WTC11 (cell line): ENCODE results near the gene ZNF526. TPM values are rescaled to one million over a fixed set of nuclear protein-coding genes. Genes with fewer than 3 reads are reported as not detected.

Source experiments
- CDX4 ChIP-seq: fragments of 250-450 bp; sonication (Bioruptor Pico); IDR thresholded peaks from 2 replicates; pipeline ENCODE4 v1.9.0; 2021; ENCODE audit warnings: moderate library complexity, mild to moderate bottlenecking, inconsistent platforms, borderline replicate concordance
- ELF4 ChIP-seq: sonication (generic); formaldehyde crosslinking; IDR thresholded peaks from 2 replicates; pipeline ENCODE4 v1.8.1; 2022; ENCODE audit warnings: low read depth, mild to moderate bottlenecking, moderate library complexity, missing genetic modification reagents
- ERG ChIP-seq: fragments of 250-450 bp; sonication (Bioruptor Pico); IDR thresholded peaks from 2 replicates; pipeline ENCODE4 v1.8.0; 2021; ENCODE audit warnings: mild to moderate bottlenecking
- FOXJ3 ChIP-seq: sonication (generic); formaldehyde crosslinking; IDR thresholded peaks from 2 replicates; pipeline ENCODE4 v1.9.0; 2021; ENCODE audit warnings: missing genetic modification reagents, mild to moderate bottlenecking, borderline replicate concordance
- FOXK1 ChIP-seq: sonication (generic); formaldehyde crosslinking; IDR thresholded peaks from 2 replicates; pipeline ENCODE4 v1.8.0; 2022; ENCODE audit warnings: mild to moderate bottlenecking, moderate library complexity, missing genetic modification reagents
- GRHL2 ChIP-seq: fragments of 250-450 bp; sonication (Bioruptor Pico); IDR thresholded peaks from 2 replicates; pipeline ENCODE4 v1.8.0; 2022; ENCODE audit warnings: mild to moderate bottlenecking, moderate library complexity; ENCODE audit not compliant: insufficient replicate concordance, severe bottlenecking
- IRF1 ChIP-seq: sonication (generic); formaldehyde crosslinking; IDR thresholded peaks from 2 replicates; pipeline ENCODE4 v1.8.0; 2023; ENCODE audit warnings: missing genetic modification reagents
- JUN ChIP-seq: sonication (generic); formaldehyde crosslinking; IDR thresholded peaks from 2 replicates; pipeline ENCODE4 v1.8.0; 2023; ENCODE audit warnings: mild to moderate bottlenecking, missing genetic modification reagents
- PREB ChIP-seq: sonication (generic); formaldehyde crosslinking; IDR thresholded peaks from 2 replicates; pipeline ENCODE4 v1.8.1; 2022; ENCODE audit warnings: mild to moderate bottlenecking, missing genetic modification reagents, moderate library complexity, borderline replicate concordance
- RORB ChIP-seq: fragments of 250-450 bp; sonication (Bioruptor Pico); IDR thresholded peaks from 2 replicates; pipeline ENCODE4 v1.9.0; 2021; ENCODE audit warnings: mild to moderate bottlenecking
- STAT6 ChIP-seq: sonication (generic); formaldehyde crosslinking; conservative IDR thresholded peaks from 2 replicates; pipeline ENCODE4 v1.8.1; 2023; ENCODE audit warnings: mild to moderate bottlenecking, low read depth, missing genetic modification reagents, moderate library complexity
- TEAD4 ChIP-seq: sonication (generic); formaldehyde crosslinking; IDR thresholded peaks from 2 replicates; pipeline ENCODE4 v1.8.0; 2022; ENCODE audit warnings: mild to moderate bottlenecking, missing genetic modification reagents
- ZBTB21 ChIP-seq: sonication (generic); formaldehyde crosslinking; IDR thresholded peaks from 2 replicates; pipeline ENCODE4 v1.8.1; 2023; ENCODE audit warnings: mild to moderate bottlenecking, missing genetic modification reagents, borderline replicate concordance
- ZNF671 ChIP-seq: fragments of 250-450 bp; sonication (Bioruptor Pico); IDR thresholded peaks from 2 replicates; pipeline ENCODE4 v1.8.0; 2021; ENCODE audit warnings: mild to moderate bottlenecking
- total RNA-seq: library from RNA; stranded (reverse); gene quantifications from 3 replicates; pipeline ENCODE4 v1.2.3, GENCODE V29; 2021
- TF ChIP-seq, protein P1 (sequence below): sonication (generic); formaldehyde crosslinking; IDR thresholded peaks from 2 replicates; pipeline ENCODE4 v1.8.1; 2023; ENCODE audit warnings: mild to moderate bottlenecking, missing genetic modification reagents, moderate library complexity
- TF ChIP-seq, protein P2 (sequence below): sonication (generic); formaldehyde crosslinking; IDR thresholded peaks from 2 replicates; pipeline ENCODE4 v1.8.0; 2023; ENCODE audit warnings: mild to moderate bottlenecking, missing genetic modification reagents
- TF ChIP-seq, protein P3 (sequence below): sonication (generic); formaldehyde crosslinking; IDR thresholded peaks from 2 replicates; pipeline ENCODE4 v1.8.1; 2023; ENCODE audit warnings: mild to moderate bottlenecking, missing genetic modification reagents
- TF ChIP-seq, protein P4 (sequence below): sonication (generic); formaldehyde crosslinking; IDR thresholded peaks from 2 replicates; pipeline ENCODE4 v1.8.0; 2022; ENCODE audit warnings: missing genetic modification reagents
- TF ChIP-seq, protein P5 (sequence below): sonication (generic); formaldehyde crosslinking; IDR thresholded peaks from 2 replicates; pipeline ENCODE4 v1.8.1; 2022; ENCODE audit warnings: low read depth, mild to moderate bottlenecking, moderate library complexity, missing genetic modification reagents, borderline replicate concordance

ZNF526 gene
- total RNA-seq, 1 experiment from 2014 or later = 18.3 TPM

DNA sequence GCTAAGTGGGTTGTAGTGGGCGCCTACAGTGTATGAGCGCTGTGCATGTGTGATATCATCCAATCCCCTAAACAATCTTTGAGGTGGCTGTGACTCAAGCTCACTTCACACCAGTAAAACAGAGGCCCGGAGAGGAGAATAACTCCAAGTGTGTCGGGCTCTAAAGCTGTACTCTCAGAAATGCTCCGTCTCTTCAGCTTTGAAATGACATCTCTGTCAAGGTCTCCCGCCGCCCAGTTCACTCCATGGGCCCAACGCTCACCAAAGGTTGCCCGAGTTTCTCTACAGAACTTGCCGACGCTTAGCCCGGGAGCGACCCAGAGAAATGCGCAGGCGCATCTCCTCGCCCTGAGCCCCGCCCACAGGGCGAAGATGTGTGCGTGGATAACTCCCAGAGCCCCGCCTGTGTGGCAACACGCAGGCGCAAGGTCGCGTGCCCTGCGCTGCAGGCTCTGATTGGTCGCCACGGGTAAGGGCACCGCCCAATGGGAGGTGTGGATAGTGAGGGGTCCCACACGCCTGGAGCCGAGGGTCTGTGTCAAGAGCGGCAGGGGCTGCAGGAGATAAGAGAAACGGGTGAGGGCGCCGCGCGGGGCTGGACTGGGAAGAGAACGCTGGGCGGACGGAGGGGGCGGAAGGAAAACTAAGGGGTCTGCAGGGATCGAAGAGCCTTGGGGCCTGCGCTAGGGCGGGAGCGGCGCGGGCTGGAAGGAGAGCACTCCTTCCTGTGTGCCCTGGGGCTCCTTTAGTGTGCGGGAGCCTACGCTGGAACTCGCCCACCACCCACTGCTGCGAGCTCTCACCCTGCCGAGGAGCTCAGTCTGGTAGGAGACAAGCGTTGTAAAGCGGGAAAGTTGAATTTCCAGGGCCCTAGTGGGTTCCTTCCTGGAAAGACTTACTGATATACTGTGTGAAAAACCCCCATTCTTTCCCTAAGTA is at the start of gene ZNF526 (continued):
- TF ChIP-seq, protein P1, sequence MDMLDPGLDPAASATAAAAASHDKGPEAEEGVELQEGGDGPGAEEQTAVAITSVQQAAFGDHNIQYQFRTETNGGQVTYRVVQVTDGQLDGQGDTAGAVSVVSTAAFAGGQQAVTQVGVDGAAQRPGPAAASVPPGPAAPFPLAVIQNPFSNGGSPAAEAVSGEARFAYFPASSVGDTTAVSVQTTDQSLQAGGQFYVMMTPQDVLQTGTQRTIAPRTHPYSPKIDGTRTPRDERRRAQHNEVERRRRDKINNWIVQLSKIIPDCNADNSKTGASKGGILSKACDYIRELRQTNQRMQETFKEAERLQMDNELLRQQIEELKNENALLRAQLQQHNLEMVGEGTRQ (CRISPR knock-in tag) = peak; percentile 94
- TF ChIP-seq, protein P2, sequence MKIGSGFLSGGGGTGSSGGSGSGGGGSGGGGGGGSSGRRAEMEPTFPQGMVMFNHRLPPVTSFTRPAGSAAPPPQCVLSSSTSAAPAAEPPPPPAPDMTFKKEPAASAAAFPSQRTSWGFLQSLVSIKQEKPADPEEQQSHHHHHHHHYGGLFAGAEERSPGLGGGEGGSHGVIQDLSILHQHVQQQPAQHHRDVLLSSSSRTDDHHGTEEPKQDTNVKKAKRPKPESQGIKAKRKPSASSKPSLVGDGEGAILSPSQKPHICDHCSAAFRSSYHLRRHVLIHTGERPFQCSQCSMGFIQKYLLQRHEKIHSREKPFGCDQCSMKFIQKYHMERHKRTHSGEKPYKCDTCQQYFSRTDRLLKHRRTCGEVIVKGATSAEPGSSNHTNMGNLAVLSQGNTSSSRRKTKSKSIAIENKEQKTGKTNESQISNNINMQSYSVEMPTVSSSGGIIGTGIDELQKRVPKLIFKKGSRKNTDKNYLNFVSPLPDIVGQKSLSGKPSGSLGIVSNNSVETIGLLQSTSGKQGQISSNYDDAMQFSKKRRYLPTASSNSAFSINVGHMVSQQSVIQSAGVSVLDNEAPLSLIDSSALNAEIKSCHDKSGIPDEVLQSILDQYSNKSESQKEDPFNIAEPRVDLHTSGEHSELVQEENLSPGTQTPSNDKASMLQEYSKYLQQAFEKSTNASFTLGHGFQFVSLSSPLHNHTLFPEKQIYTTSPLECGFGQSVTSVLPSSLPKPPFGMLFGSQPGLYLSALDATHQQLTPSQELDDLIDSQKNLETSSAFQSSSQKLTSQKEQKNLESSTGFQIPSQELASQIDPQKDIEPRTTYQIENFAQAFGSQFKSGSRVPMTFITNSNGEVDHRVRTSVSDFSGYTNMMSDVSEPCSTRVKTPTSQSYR = no peak
- TF ChIP-seq PREB (no peak), JUN (CRISPR knock-in tag) (no peak), FOXK1 (peak; percentile 88), ZBTB21 (CRISPR knock-in tag) (no peak), CDX4 (no peak), GRHL2 (CRISPR knock-in tag) (no peak), TEAD4 (CRISPR knock-in tag) (no peak), ELF4 (CRISPR knock-in tag) (no peak), FOXJ3 (CRISPR knock-in tag) (no peak), RORB (no peak), IRF1 (CRISPR knock-in tag) (peak; percentile 80; the same call in 1 of the 2 replicates), ERG (CRISPR knock-in tag) (no peak), ZNF671 (CRISPR knock-in tag) (no peak), STAT6 (CRISPR knock-in tag) (no peak)
- TF ChIP-seq, protein P3, sequence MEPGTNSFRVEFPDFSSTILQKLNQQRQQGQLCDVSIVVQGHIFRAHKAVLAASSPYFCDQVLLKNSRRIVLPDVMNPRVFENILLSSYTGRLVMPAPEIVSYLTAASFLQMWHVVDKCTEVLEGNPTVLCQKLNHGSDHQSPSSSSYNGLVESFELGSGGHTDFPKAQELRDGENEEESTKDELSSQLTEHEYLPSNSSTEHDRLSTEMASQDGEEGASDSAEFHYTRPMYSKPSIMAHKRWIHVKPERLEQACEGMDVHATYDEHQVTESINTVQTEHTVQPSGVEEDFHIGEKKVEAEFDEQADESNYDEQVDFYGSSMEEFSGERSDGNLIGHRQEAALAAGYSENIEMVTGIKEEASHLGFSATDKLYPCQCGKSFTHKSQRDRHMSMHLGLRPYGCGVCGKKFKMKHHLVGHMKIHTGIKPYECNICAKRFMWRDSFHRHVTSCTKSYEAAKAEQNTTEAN (CRISPR knock-in tag) = 0 out of 2 replicates have a peak, but pooled peaks have one; percentile 40
- TF ChIP-seq, protein P4, sequence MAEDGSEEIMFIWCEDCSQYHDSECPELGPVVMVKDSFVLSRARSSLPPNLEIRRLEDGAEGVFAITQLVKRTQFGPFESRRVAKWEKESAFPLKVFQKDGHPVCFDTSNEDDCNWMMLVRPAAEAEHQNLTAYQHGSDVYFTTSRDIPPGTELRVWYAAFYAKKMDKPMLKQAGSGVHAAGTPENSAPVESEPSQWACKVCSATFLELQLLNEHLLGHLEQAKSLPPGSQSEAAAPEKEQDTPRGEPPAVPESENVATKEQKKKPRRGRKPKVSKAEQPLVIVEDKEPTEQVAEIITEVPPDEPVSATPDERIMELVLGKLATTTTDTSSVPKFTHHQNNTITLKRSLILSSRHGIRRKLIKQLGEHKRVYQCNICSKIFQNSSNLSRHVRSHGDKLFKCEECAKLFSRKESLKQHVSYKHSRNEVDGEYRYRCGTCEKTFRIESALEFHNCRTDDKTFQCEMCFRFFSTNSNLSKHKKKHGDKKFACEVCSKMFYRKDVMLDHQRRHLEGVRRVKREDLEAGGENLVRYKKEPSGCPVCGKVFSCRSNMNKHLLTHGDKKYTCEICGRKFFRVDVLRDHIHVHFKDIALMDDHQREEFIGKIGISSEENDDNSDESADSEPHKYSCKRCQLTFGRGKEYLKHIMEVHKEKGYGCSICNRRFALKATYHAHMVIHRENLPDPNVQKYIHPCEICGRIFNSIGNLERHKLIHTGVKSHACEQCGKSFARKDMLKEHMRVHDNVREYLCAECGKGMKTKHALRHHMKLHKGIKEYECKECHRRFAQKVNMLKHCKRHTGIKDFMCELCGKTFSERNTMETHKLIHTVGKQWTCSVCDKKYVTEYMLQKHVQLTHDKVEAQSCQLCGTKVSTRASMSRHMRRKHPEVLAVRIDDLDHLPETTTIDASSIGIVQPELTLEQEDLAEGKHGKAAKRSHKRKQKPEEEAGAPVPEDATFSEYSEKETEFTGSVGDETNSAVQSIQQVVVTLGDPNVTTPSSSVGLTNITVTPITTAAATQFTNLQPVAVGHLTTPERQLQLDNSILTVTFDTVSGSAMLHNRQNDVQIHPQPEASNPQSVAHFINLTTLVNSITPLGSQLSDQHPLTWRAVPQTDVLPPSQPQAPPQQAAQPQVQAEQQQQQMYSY (CRISPR knock-in tag) = no peak
- TF ChIP-seq, protein P5, sequence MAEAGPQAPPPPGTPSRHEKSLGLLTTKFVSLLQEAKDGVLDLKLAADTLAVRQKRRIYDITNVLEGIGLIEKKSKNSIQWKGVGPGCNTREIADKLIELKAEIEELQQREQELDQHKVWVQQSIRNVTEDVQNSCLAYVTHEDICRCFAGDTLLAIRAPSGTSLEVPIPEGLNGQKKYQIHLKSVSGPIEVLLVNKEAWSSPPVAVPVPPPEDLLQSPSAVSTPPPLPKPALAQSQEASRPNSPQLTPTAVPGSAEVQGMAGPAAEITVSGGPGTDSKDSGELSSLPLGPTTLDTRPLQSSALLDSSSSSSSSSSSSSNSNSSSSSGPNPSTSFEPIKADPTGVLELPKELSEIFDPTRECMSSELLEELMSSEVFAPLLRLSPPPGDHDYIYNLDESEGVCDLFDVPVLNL (CRISPR knock-in tag) = no peak
